HL-60/S4 (cell line): Measurements from ENCODE around the gene COBL.

Experiments used
- in situ Hi-C: fragments of 300-500 bp; cut with MboI; formaldehyde crosslinking; loops from 2 replicates; pipeline ENCODE4 v1.14.3; 2022; ENCODE audit warnings: low sequenced_read_pairs

The COBL gene

DNA sequence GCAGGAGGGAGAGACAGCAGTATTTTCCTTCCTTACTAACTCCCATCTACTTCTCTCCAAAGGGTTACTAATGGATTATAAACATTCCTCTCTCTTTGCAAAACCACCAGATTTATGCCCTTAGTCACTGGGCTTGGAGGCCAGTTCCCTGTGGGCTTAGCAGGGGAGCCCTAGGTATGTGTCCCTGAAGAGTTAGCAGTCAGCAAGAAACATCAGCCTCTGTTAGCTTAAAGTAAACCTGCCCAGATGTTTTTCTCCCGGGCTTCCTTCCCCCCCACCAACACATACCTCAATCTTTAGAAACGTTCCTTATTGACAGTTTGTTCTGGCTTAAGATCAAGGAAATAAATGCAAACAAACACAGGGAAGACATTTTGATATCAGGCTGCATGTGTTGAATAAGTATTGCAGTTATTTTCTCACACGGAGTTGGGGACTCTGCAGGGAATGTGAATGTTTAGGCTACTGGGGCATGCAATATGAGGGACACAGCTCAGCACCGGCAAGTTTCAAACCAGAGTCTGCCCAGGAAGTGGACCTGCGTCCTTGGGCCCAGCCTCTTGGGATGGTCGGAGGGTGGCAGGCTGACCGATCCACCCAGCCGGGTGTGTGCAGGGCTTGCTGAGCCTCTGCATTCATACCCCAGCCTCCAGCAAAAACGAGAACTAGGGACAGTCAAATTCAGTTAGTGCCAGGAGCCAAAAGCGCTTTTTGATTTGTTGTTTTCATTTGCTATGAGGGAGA, 281.9 kb downstream of the COBL start:
- in situ Hi-C loops: no loop called here

DNA sequence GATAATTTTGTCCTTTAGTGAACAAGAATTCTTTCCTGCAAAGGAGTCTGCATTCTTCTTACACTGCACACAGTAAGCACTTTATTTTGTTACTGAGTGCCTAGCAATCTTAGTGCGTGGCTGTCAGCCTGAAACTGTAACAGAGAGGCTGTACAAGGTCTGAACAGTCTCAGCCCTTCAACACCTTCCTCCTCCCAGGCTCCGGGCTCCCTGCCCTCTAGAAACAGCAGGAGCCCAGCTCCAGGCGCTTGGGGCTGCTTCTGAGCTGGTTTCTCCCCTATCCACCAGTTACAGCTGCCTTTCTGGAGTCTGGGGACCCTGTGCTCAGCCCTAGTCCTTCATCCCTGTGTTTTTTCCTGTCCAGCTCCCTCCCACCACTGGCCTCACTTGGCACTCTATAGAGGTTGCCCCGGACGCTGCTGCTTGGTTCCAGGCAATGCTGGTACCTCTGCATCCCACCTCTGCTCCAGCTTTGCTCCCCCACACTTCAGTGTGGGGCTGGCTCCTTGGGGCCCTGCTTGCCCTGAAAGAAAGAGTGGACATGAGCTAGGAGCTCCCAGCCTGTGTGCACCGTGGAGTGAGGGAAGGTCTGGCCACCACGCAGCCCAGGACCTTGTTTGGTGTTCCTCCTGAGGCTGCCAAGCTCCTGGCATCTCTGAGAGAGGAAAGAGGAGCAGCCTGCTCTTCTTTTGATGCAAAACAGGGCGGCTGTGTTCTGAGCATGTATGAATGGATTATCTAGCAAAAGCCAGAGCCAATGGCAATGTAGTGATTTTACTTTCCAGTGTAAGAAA, 282.7 kb downstream of the COBL start:
- in situ Hi-C loops: no loop called here

DNA sequence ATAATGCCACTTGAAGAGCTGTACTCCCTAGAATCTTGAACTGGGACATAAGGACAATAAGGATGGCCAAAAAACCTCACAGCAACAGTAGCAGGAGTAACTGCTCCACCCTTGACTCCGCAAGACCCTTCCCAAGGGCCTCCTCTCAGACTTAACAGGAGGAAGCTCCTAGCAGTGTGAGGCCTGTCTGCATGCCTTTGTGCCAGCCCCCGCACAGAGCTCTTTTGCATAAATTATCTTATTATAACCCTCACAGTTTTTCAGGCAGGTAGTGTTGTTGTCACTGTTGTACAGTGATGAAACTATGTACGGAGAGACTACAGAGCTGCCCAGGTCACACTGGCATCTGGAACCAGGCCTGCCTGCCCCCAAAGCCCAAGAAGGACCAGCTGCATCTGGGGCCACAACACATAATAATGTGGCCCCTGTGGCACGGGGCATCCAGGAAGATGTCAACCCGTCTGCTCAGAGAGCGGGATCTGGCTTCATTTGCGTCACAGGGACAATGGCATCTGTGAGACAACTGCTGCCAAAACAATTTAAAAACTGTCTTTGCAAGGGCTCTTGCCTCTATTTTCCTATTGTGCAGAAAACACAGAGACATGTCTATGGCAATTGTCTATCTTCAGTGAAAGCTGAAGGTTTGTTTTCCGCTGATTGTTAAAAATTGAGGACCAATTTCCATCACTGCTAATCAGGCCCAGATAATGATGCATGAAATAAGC, 284.7 kb downstream of the COBL start:
- in situ Hi-C loops: no loop called here

GRCh38 chr7:51031216-51031615, 285.4 kb downstream of the COBL start:
- in situ Hi-C loops: no loop called here

- in situ Hi-C loops: no loop called here
Measured at GRCh38 chr7:51029701-51030191, 286.9 kb downstream of the COBL start.

DNA sequence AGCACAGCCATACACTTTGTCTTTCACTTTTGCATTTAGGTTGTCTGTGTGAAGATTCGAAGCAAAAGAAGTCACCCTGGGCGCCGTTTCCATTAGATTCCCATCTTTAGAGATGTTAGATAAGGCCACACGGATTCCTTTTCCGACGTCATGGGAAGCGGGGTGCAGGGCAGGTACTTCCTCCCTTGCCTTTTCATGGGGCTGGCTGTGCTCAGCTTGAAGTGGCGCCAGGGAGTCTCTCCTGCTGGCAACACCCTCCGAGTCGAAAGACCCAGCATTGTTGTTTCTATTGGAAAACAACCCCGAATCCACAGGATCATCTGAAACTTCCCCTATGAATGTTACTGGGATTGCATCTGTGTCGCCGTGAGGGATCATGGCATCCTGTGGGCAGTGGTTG, 287.5 kb downstream of the COBL start:
- in situ Hi-C loops: no loop called here

- in situ Hi-C loops: no loop called here
Measured at GRCh38 chr7:51027935-51028830, 288.4 kb downstream of the COBL start.

- in situ Hi-C loops: no loop called here
Measured at GRCh38 chr7:51027106-51027934, 289.3 kb downstream of the COBL start.

DNA sequence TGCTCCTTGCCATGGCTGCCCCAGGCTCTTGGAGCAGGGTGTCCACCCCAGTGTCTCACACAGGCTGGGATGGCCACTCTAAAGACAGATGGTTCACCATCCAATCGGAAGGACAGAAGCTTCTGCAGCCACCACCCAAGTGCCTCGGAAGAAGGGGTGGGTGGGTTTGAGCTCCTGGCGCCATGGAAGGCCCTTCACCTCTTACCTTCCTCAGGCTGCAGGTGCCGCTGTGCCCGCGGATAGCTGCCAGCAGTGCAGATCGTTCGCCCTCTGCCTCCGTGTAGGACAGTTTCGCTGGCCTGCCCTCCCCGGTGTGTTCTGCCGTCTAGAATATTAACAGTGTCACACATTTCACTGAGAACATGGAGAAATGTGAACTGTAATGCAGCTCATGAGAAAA, 290.3 kb downstream of the COBL start:
- in situ Hi-C loops: no loop called here

- in situ Hi-C loops: no loop called here
Measured at GRCh38 chr7:51025668-51026067, 290.9 kb downstream of the COBL start.

DNA sequence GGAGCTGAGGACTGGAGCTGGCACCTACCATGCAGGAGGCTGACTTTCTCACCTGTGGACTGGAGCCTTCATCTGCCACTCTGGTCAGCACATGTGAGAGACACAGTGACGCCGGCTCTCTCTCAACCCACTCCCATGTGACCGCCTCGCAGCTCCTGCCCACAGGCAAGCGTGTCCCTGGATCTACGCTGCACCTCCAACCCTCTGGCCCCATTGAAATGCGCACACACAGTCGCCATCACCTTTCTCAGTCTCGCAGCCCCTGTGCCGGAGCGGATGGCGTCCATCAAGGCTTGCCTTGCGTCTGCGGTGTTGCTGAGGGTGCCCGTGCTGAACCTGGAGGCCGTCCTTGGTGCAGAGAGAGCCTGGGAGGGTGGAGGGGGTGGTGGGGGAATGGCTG, 291.7 kb downstream of the COBL start:
- in situ Hi-C loops: no loop called here

DNA sequence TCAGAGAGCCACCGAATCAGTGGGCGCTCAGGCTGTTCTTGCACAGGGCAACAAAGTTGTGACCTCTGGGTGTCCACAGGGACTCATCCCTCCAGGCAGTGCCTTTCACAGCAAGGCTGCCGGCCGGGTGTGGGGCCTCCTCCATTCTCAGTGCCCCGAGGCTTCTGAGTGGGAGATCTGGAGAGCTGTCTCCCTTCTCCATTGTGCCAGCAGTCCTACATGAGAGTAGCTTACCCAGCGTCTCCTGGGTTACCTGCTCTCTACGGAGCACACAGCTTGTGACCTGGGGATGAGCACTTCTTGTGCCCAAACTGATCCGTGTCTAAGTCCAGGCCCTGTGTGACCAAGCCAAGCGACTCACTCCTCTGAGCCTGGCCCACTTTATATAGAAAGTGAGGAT, 293.1 kb downstream of the COBL start:
- in situ Hi-C loops: no loop called here

DNA sequence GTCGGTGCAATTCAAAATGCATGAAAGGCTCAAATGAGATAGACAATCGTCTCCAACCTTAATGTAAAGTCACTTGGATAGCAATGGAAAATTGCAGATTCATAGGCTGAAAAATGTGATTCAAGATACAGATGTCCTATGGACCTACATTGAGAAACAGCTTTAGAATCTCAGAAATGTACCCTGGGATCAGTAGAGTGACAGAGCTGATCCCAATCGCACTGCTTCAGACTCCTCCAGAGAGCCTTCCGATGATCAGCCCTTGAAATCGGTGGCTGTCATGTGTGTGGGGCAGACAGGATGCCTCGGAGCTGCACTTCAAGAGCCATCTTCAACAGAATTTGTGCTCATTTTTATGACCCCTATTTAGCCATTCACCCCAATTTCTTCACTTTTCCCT, 293.8 kb downstream of the COBL start:
- in situ Hi-C loops: no loop called here

DNA sequence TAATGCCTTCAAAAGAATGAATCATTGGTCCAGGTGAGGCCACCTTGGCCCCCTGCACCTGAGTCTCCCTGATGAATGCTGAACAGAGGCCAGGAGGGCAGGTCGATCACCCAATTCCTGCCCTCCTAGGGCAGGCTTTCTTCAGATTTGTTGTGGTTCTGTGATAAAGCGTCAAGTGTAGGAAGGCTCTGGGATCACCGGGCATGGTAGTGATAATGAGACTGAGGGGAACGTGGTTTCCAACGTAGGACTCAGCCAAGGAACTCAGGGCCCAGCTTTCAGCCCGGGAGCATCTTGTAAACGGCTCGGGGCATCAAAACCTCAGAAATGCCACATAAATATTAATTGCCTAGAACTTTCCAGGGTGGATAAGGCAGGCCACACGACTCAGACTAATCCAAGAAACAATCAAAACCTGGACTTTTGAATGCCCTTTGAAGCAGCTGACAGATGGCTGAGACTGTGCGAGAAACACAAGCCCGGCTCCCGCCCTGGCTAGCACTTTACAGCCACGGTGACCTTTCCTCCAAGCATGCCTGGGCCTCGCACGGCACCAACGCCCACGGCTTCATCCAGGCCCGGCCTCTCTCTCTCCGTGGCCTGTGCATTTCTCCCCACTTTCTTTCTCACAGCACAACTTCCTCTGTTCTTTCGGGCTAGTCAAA, 294.6 kb downstream of the COBL start:
- in situ Hi-C loops: no loop called here

- in situ Hi-C loops: no loop called here
Measured at GRCh38 chr7:51020944-51021343, 295.7 kb downstream of the COBL start.

- in situ Hi-C loops: no loop called here
Measured at GRCh38 chr7:51019891-51020870, 296.4 kb downstream of the COBL start.

DNA sequence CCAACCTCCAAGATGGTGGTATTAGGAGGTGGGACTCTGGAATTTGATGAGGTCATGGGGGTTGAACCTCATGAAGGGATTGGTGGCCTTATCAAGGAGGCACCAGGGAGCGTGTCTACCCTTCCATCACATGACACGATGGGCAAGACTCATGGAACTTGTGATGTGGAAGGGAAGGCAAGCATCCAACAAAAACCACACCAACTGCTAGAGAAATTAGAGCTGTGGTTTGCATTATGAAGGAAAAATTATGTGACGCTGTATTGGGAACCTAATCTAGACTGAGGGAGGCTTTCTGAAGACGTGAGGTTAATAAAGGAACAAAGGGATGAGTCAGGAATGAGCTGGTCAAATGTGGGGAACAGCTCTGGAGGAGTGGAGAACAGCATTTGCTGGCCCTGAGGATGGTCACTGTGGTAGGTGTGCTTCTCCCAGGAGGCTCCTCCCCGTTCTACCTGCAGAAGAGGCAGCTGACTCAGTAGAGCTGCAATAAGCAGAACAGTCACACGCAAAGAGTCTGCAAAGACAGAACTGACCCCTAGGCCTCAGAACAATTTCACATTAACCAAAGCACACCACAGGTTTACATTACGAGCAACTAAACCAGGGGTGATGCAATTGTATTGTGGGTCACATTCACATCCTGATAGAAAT, 297.3 kb downstream of the COBL start:
- in situ Hi-C loops: no loop called here
